Peyer's patch (tissue), 4 donors: ENCODE results near the gene TNS3. TPM values are rescaled to one million over a fixed set of nuclear protein-coding genes. Genes with fewer than 3 reads are reported as not detected.
A peak's percentile ranks its signal among the peaks of the same experiment; 100 is the strongest.

Experiments used
- DNase-seq, 3 donors: peaks; one replicate each; pipeline ENCODE4 v3.0.0-alpha.2; 2017 to 2019
- H3K27ac ChIP-seq, 4 donors: fragments of 200-600 bp; sonication (generic); one replicate each; pipeline ENCODE4 v1.5.1; 2016 to 2019
- H3K27me3 ChIP-seq, 2 donors: fragments of 200-600 bp; sonication (generic); one replicate each; pipeline ENCODE4 v1.5.1; 2019
- H3K36me3 ChIP-seq, 3 donors: fragments of 200-600 bp; sonication (generic); one replicate each; pipeline ENCODE4 v1.5.1; 2016 to 2019
- H3K4me1 ChIP-seq, 4 donors: fragments of 200-600 bp; sonication (generic); one replicate each; pipeline ENCODE4 v1.5.1; 2016 to 2019
- H3K4me3 ChIP-seq, 4 donors: fragments of 200-600 bp; sonication (generic); 1 replicate in 3 of 4; 2 replicates in 1 of 4; pipeline ENCODE4 v1.5.1; 2016 to 2019; ENCODE audit warnings: mild to moderate bottlenecking in 1 of 4
- H3K9me3 ChIP-seq, 4 donors: fragments of 200-600 bp; sonication (generic); one replicate each; pipeline ENCODE4 v1.5.1; 2016 to 2019; ENCODE audit warnings: mild to moderate bottlenecking in 1 of 4
- POLR2A ChIP-seq, 2 donors: fragments of 450-650 bp; IDR thresholded peaks; one replicate each; pipeline ENCODE4 v1.5.1; 2017; ENCODE audit warnings: antibody characterized with exemption in 2 of 2, mild to moderate bottlenecking in 2 of 2, moderate library complexity in 2 of 2
- total RNA-seq, 4 donors: library from RNA; depleted of rRNA; stranded (reverse); fragments of >200 nt; gene quantifications; one replicate each; pipeline ENCODE4 v1.1.0, GENCODE V29; 2016
- TF ChIP-seq, protein P1 (sequence below), 6 experiments: fragments of 450-650 bp in 4 of 6; fragments of 200-600 bp in 2 of 6; sonication (generic) in 1 of 6; IDR thresholded peaks; one replicate each; pipeline ENCODE4 v1.5.1; 2017 to 2019; ENCODE audit warnings: antibody characterized with exemption in 6 of 6, mild to moderate bottlenecking in 3 of 6, moderate library complexity in 1 of 6

TNS3 gene
- total RNA-seq, 4 donors from 2014 or later: 79.5 to 157 (median 112) TPM

DNA sequence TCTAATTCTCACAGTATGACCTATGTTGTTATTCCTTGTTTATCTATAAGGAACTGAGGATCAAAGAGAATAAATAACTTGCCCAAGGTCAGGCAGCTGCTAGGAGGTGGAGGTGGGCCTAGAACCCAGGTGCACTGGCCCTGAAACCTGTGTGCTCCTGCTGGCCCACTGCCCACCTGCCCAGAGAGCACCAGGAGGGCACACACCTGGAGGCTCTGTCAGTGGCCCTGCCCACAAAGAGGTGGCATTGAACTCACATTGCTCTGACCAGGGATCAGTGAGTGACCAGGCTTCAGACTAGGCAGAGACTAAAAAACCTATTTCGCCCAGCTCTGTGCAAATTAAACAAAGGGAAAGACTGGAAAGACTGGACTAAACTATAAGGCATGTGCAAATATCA lies 210.6 kb downstream of the TNS3 start:
- Histone ChIP-seq H3K9me3 (no peaks in the 10 kb centered on the region), H3K4me3 (no peak overlapping the region), H3K27ac (peak overlapping the region in 3 of 4 donors; percentile 30 to 75 (median 73)), H3K4me1 (peaks cover 0 to 41% (median 4%) of the 10 kb centered on the region in 4 donors), H3K36me3 (peaks cover 0 to 32% (median 0%) of the 10 kb centered on the region in 3 donors), H3K27me3 (no peaks in the 10 kb centered on the region)
- no peak for TF ChIP-seq POLR2A (IDR thresholded peaks at IDR 0.05)
- TF ChIP-seq, protein P1, sequence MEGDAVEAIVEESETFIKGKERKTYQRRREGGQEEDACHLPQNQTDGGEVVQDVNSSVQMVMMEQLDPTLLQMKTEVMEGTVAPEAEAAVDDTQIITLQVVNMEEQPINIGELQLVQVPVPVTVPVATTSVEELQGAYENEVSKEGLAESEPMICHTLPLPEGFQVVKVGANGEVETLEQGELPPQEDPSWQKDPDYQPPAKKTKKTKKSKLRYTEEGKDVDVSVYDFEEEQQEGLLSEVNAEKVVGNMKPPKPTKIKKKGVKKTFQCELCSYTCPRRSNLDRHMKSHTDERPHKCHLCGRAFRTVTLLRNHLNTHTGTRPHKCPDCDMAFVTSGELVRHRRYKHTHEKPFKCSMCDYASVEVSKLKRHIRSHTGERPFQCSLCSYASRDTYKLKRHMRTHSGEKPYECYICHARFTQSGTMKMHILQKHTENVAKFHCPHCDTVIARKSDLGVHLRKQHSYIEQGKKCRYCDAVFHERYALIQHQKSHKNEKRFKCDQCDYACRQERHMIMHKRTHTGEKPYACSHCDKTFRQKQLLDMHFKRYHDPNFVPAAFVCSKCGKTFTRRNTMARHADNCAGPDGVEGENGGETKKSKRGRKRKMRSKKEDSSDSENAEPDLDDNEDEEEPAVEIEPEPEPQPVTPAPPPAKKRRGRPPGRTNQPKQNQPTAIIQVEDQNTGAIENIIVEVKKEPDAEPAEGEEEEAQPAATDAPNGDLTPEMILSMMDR (IDR thresholded peaks at IDR 0.05): no peak
- no peak for DNase-seq

DNA sequence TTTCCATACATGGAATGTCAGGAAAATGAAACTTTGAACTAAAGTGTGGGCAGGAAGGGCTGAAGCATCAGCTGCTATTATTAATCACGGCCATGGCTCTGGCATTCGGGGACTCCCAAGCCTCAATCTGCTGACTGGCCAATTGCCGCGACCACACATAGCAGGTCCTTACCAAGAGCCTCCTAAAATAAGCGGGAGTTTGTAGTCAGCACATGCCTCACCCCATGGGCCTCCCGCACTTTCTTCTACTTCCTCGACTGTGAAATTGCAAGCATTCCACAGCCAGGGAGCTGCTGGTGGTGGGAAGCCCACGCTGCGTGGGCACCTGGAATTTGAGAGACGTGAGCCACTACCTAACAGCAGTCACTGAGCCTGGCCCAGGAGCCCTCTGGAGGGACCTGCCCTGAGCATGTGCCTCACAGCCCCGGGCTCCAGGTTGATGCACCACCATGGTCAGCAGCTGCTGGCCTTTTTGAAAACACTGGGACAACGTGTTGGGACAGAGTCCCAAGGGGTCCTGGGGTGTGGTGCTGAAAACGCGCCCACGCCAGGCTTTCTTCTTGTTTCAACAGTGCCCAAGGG lies 211.4 kb downstream of the TNS3 start:
- Histone ChIP-seq H3K27ac (peak overlapping the region in 2 of 4 donors; percentile 73 to 75), H3K4me1 (peaks cover 0 to 41% (median 4%) of the 10 kb centered on the region in 4 donors), H3K27me3 (no peaks in the 10 kb centered on the region), H3K36me3 (peaks cover 0 to 34% (median 0%) of the 10 kb centered on the region in 3 donors), H3K4me3 (no peak overlapping the region), H3K9me3 (no peaks in the 10 kb centered on the region)
- no peak for TF ChIP-seq POLR2A (IDR thresholded peaks at IDR 0.05)
- TF ChIP-seq, protein P1 (IDR thresholded peaks at IDR 0.05): no peak
- no peak for DNase-seq

DNA sequence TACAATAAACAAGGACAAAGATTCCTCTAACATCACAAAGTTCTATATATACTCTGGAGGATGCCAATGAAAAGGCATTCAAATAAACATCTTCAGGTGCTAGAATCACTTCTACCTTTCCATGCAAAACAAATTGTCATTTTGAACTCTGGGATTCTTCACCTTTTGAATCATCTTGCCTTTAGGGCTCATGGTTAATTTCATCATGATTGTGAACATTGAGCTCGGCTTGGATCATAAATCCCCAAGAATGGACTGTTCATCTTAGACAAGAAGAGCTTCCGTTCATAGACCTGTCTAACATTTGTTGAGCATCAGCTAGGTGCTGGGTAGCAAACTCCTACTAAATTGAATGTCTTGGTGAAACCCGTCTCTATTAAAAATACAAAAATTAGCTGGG lies 212.2 kb downstream of the TNS3 start:
- no peak overlapping the region for H3K4me3 ChIP-seq
- H3K9me3 ChIP-seq: no peaks in the 10 kb centered on the region
- no peaks in the 10 kb centered on the region for H3K27me3 ChIP-seq
- peak overlapping the region in 1 of 4 donors; percentile 55 for H3K27ac ChIP-seq
- peaks cover 0 to 37% (median 0%) of the 10 kb centered on the region in 3 donors for H3K36me3 ChIP-seq
- peaks cover 0 to 35% (median 4%) of the 10 kb centered on the region in 4 donors for H3K4me1 ChIP-seq
- no peak for DNase-seq
- TF ChIP-seq, protein P1 (IDR thresholded peaks at IDR 0.05): no peak
- no peak for TF ChIP-seq POLR2A (IDR thresholded peaks at IDR 0.05)

DNA sequence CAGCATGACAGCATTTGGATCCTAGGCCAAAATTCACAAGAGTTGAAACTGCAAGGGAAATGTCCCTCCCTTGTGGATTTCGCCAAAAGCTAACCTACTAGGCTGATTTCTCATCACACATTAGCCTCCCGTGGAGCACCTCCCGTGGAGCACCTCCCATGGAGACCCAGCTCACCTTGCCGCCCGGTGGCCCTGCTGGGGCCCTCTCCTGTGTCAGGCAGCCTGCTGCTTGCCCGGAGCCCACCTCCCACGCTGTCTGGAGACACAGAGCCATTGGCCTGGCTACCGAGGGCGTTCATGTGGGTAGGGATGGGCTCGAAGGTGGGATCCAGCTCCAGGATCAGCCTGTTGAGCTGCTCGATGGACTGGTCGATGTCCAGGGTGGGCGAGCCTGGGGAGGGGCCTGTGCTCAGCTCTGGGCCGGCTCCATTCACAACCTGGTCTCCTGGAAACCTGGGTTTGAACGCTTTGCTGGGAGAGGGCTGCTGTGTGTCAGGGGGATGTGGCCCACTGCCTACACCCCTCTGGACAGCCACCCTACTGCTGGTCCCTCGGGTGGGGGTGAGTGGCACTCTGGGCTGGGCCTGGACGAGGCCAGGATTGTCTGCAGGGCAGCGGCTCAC lies 213.6 kb downstream of the TNS3 start:
- Histone ChIP-seq H3K27ac (no peak overlapping the region), H3K4me3 (no peak overlapping the region), H3K27me3 (no peaks in the 10 kb centered on the region), H3K36me3 (peaks cover 0 to 48% (median 0%) of the 10 kb centered on the region in 3 donors), H3K9me3 (no peaks in the 10 kb centered on the region), H3K4me1 (peaks cover 0 to 21% (median 4%) of the 10 kb centered on the region in 4 donors)
- no peak for DNase-seq
- TF ChIP-seq POLR2A (IDR thresholded peaks at IDR 0.05): no peak
- TF ChIP-seq, protein P1 (IDR thresholded peaks at IDR 0.05): no peak

DNA sequence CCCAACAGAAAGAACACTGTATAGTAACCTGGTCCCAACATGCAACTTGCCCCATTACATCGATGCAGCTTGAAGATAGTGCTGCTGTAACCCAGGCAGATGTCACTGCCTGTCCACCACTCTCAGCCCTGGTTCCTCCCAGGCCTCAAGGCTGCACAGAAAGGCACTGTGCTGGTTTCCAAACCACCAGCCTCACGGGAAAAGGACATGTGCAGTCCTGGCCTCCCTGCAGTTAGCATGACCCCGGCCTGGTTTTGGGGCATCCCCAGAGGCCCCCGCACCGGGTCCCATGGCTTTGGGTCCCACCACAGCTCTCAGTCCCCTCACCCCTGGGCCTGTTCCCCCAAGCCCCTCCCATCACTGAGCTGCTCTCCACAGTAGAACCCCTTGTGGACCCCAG lies 214.5 kb downstream of the TNS3 start:
- H3K36me3 ChIP-seq: peaks cover 0 to 50% (median 0%) of the 10 kb centered on the region in 3 donors
- peaks cover 0 to 12% (median 0%) of the 10 kb centered on the region in 4 donors for H3K4me1 ChIP-seq
- H3K9me3 ChIP-seq: no peaks in the 10 kb centered on the region
- no peak overlapping the region for H3K4me3 ChIP-seq
- no peak overlapping the region for H3K27ac ChIP-seq
- no peak for DNase-seq
- no peaks in the 10 kb centered on the region for H3K27me3 ChIP-seq
- no peak for TF ChIP-seq POLR2A (IDR thresholded peaks at IDR 0.05)
- TF ChIP-seq, protein P1 (IDR thresholded peaks at IDR 0.05): no peak
